K562 (cell line): ENCODE data around the gene RAB3GAP1. TPM values are rescaled to one million over a fixed set of nuclear protein-coding genes. Genes with fewer than 3 reads are reported as not detected.

Experiments
- ASH1L ChIP-seq: fragments of 450-650 bp; IDR thresholded peaks from 2 replicates; pipeline ENCODE4 v1.6.1; 2018; ENCODE audit warnings: borderline replicate concordance, mild to moderate bottlenecking, low read depth; ENCODE audit not compliant: partially characterized antibody
- CTBP1 ChIP-seq: fragments of 450-650 bp; IDR thresholded peaks from 2 replicates; pipeline ENCODE4 v1.6.1; 2016; ENCODE audit warnings: borderline replicate concordance
- DACH1 ChIP-seq: fragments of 450-650 bp; IDR thresholded peaks from 2 replicates; pipeline ENCODE4 v1.6.1; 2018; ENCODE audit not compliant: partially characterized antibody
- EGR1 ChIP-seq: fragments of 450-650 bp; conservative IDR thresholded peaks from 2 replicates; pipeline ENCODE4 v1.6.1; 2017; ENCODE audit warnings: mild to moderate bottlenecking
- MAZ ChIP-seq, 2 experiments: fragments of 450-650 bp in 1 of 2; sonication (generic) in 1 of 2; formaldehyde crosslinking; IDR thresholded peaks in 1 of 2; conservative IDR thresholded peaks in 1 of 2; 2 replicates each; pipeline versions ENCODE4 v1.4.0 to v1.5.0; 2020; ENCODE audit warnings: mild to moderate bottlenecking in 1 of 2, missing genetic modification reagents in 1 of 2
- MYBL2 ChIP-seq, 2 experiments: fragments of 450-650 bp in 1 of 2; sonication (generic) in 1 of 2; formaldehyde crosslinking in 1 of 2; IDR thresholded peaks; 2 replicates each; pipeline versions ENCODE4 v1.6.1 to v1.8.1; 2017 to 2022; ENCODE audit warnings: borderline replicate concordance in 1 of 2, inconsistent platforms in 1 of 2, low read depth in 1 of 2, mild to moderate bottlenecking in 1 of 2, missing genetic modification reagents in 1 of 2, moderate library complexity in 1 of 2
- PHB2 ChIP-seq: fragments of 450-650 bp; IDR thresholded peaks from 2 replicates; pipeline ENCODE4 v1.6.1; 2017; ENCODE audit warnings: low read depth
- RB1 ChIP-seq: fragments of 450-650 bp; IDR thresholded peaks from 2 replicates; pipeline ENCODE4 v1.6.1; 2017; ENCODE audit warnings: low read depth, mild to moderate bottlenecking
- SMC3 ChIP-seq: conservative IDR thresholded peaks from 2 replicates; pipeline ENCODE4 v1.6.1; 2011; ENCODE audit warnings: low read depth, low read length, improper control_type of control experiment; ENCODE audit not compliant: insufficient read depth
- polyA plus RNA-seq, 8 experiments: library from polyadenylated mRNA; depleted of rRNA in 4 of 8; stranded (reverse) in 5 of 8; unstranded in 3 of 8; fragments of >200 nt; fragmentation: Nextera tagmentation in 2 of 8; fragmentation: Illumina TruSeq in 1 of 8; extraction: Ambion mirVana in 2 of 8; extraction: Trizol in 1 of 8; gene quantifications; 2 replicates each; pipeline versions ENCODE4 v1.2.1 to v1.2.3, GENCODE V29; 2011 to 2014; ENCODE audit warnings: inconsistent platforms in 1 of 8, missing spikeins in 1 of 8
- total RNA-seq, 7 experiments: library from RNA; depleted of rRNA in 6 of 7; stranded (reverse); fragments of >200 nt in 6 of 7; fragmentation: Illumina TruSeq in 2 of 7; extraction: Trizol in 2 of 7; gene quantifications; 2 replicates each; pipeline versions ENCODE4 v1.2.1 to v1.2.3, GENCODE V29; 2011 to 2021; ENCODE audit warnings: low replicate concordance in 1 of 7
- TF ChIP-seq, protein P1 (sequence below), 2 experiments: fragments of 450-650 bp; formaldehyde crosslinking in 1 of 2; IDR thresholded peaks; 2 replicates each; pipeline versions ENCODE4 v1.4.0 to v1.6.1; 2014 to 2020; ENCODE audit warnings: mild to moderate bottlenecking in 2 of 2, borderline replicate concordance in 1 of 2, low read depth in 1 of 2

The RAB3GAP1 gene
- total and polyA plus RNA-seq, 9 of the 15 experiments (the other 6 are each of a cell fraction or from before 2014, with no cell fraction given) = 15.5 to 48.6 (median 33.0) TPM

DNA sequence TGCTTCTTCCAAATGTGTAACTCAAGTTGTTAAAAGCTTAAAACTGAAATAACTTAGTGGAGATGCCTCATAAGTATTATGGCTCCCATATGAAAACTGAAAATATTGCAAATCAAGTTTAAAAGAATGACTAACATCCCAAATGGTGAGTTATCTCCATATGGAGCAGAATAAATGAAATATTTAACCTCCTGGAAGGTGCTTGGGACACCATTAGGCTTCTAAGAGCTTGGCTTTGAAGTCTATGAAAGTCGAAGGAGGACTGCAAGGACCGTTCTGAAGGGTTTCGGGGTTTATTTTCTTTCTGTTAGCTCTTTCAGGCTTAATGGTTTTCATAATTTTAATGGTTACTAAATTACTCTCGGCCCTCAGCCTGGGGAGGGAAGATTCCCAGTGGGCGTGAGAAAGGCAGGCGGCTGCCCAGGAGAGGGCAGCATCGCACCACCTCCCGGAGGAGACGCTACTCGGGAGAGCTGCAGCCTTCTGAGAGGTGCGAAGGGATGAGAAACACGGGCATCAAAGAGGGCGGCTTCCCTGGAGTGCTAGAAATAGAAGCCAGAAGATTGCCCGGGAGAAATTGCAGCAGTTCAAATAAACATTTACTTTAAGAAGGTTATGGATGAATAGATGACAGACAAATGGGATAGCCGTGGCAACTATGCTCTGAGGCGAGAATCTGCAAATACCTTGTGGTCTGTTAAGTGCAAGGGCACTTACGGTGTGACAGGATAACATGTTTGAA is 47.9 kb upstream of the RAB3GAP1 start (continued):
- TF ChIP-seq CTBP1 (peak; percentile 54; the same call in 1 of the 2 replicates), SMC3 (peak; percentile 92), DACH1 (no peak), MYBL2 (IDR thresholded peaks at IDR 0.05; ENCODE audit: low read depth) (no peak), MYBL2 (CRISPR knock-in tag; IDR thresholded peaks at IDR 0.05; ENCODE audit: borderline replicate concordance) (no peak), EGR1 (peak; percentile 42; the same call in 1 of the 2 replicates), ASH1L (no peak), PHB2 (no peak), MAZ (CRISPR knock-in tag; conservative IDR thresholded peaks at IDR 0.05 in 1 of 2, IDR thresholded peaks at IDR 0.05 in 1 of 2) (0 out of 4 replicates have a peak, but pooled peaks of 1 of the 2 experiments have one; percentile 36), RB1 (peak; percentile 29; the same call in 1 of the 2 replicates)
- TF ChIP-seq, protein P1, sequence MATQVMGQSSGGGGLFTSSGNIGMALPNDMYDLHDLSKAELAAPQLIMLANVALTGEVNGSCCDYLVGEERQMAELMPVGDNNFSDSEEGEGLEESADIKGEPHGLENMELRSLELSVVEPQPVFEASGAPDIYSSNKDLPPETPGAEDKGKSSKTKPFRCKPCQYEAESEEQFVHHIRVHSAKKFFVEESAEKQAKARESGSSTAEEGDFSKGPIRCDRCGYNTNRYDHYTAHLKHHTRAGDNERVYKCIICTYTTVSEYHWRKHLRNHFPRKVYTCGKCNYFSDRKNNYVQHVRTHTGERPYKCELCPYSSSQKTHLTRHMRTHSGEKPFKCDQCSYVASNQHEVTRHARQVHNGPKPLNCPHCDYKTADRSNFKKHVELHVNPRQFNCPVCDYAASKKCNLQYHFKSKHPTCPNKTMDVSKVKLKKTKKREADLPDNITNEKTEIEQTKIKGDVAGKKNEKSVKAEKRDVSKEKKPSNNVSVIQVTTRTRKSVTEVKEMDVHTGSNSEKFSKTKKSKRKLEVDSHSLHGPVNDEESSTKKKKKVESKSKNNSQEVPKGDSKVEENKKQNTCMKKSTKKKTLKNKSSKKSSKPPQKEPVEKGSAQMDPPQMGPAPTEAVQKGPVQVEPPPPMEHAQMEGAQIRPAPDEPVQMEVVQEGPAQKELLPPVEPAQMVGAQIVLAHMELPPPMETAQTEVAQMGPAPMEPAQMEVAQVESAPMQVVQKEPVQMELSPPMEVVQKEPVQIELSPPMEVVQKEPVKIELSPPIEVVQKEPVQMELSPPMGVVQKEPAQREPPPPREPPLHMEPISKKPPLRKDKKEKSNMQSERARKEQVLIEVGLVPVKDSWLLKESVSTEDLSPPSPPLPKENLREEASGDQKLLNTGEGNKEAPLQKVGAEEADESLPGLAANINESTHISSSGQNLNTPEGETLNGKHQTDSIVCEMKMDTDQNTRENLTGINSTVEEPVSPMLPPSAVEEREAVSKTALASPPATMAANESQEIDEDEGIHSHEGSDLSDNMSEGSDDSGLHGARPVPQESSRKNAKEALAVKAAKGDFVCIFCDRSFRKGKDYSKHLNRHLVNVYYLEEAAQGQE (IDR thresholded peaks at IDR 0.05; ENCODE audit: borderline replicate concordance) = peak; percentile 88
- TF ChIP-seq, protein P1 (CRISPR knock-in tag; IDR thresholded peaks at IDR 0.05; ENCODE audit: low read depth) = no peak
